ENCODE results near the gene IL1RN. TPM values are rescaled to one million over a fixed set of nuclear protein-coding genes. Genes with fewer than 3 reads are reported as not detected.

Gene IL1RN
- total and polyA plus RNA-seq, 2 of the 4 experiments (the other 2 are of a cell fraction) = not detected

DNA sequence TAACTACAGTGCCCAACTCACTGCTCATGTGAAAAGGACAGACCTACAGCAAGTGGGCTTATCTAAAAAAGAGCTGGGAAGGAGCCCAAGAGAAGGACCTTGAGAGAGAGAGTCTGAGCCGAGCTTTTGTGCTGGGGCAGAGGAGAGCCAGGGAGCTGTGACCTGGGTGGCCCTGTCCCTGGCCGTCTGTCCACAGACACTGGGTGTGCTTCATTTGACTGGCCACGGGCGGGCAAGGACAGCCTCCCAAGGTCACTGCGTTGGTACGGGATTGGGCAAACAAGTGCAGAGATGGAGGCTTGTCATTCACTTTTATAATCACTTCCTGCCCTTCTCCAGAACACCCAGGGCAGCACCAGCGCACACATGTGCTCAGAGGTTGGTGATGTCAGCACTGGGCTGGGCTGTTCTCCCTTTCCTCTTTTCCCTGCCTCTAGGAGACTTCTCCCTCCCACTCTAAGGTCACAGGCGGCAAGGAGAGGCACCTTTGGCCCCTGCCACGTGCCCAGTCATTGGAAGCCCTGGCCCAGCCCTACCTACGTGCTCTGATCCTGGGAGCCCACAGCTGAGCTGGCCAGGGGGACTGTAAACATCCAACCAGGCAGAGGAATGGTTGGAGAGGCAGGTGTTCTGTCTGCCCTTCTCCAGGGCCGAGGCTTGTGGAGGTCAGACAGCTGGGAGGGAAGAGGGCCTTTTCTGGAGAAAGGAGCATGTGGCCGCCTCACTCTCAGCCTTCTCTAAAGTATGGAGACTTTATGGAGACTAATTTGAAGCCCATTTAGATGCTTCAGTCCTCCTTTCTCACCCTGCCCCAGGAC lies 39.9 kb downstream of the IL1RN start:
- no peak overlapping the region for H3K27ac ChIP-seq (ENCODE audit: insufficient read depth, low read length)
- 27% methylated on average over 4 of the region's 12 CpGs; no CpG with 5 or more reads in 1 of the 2 experiments for WGBS, 2 experiments (ENCODE audit: extremely low coverage in 2 of 2, insufficient read length in 1 of 2)
- H4K5ac ChIP-seq (ENCODE audit: low read depth, low read length) = no peak overlapping the region
- H3K36me3 ChIP-seq (ENCODE audit: control insufficient read depth, insufficient read depth, low read length) = no peaks in the 10 kb centered on the region
- H3K4me2 ChIP-seq (ENCODE audit: low read depth, low read length) = no peak overlapping the region
- no peaks in the 10 kb centered on the region for H3K4me1 ChIP-seq (ENCODE audit: control insufficient read depth, insufficient read depth, low read length)
- no peak overlapping the region for H3K18ac ChIP-seq (ENCODE audit: low read depth, low read length)
- POLR2A ChIA-PET (ENCODE audit: unreplicated experiment) = no interaction called here
- H4K91ac ChIP-seq (ENCODE audit: insufficient read depth, low read depth, low read length) = no peak overlapping the region
- no peak overlapping the region for H3K9ac ChIP-seq (ENCODE audit: low read depth, low read length)
- H2BK120ac ChIP-seq (ENCODE audit: low read depth, low read length) = no peak overlapping the region
- H3K9me3 ChIP-seq (ENCODE audit: control insufficient read depth, insufficient read depth, low read length) = no peaks in the 10 kb centered on the region
- H3K79me1 ChIP-seq (ENCODE audit: low read depth in 1 of 2, low read length in 2 of 2) = no peaks in the 10 kb centered on the region
- no peak overlapping the region for H4K8ac ChIP-seq (ENCODE audit: low read depth in 2 of 2, low read length in 2 of 2)
- no peak overlapping the region for H2BK20ac ChIP-seq (ENCODE audit: low read depth, low read length)
- H2AFZ ChIP-seq (replicated peaks; ENCODE audit: low read length, poor library complexity) = no peak overlapping the region
- no peak overlapping the region for H2AK5ac ChIP-seq (ENCODE audit: low read depth, low read length)
- dilution Hi-C loops (cut with HindIII; ENCODE audit: low sequenced_read_pairs, unreplicated experiment) = no loop called here
- ATAC-seq (ENCODE audit: low read depth) (no peak), DNase-seq (no peak)
- H4K20me1 ChIP-seq (ENCODE audit: insufficient read depth, low read length) = no peaks in the 10 kb centered on the region
- no peak overlapping the region for H2BK5ac ChIP-seq (ENCODE audit: low read depth, low read length, poor library complexity, severe bottlenecking)
- BruUV-seq (replicated peaks) = no TSS peak
- no peak overlapping the region for H3K14ac ChIP-seq (replicated peaks; ENCODE audit: low read depth, low read length)
- H2AK9ac ChIP-seq (replicated peaks; ENCODE audit: low read depth, low read length, poor library complexity) = no peak overlapping the region
- no peak overlapping the region for H3K4ac ChIP-seq (ENCODE audit: low read depth, low read length)
- H2BK15ac ChIP-seq (ENCODE audit: low read depth, low read length) = no peak overlapping the region
- H3K23ac ChIP-seq (ENCODE audit: low read depth, low read length) = no peak overlapping the region
- no peak overlapping the region for H3K4me3 ChIP-seq (ENCODE audit: insufficient read depth, low read depth, low read length)
- H3K9me1 ChIP-seq (ENCODE audit: insufficient read depth, low read length) = no peaks in the 10 kb centered on the region
- in situ Hi-C loops (cut with MboI; ENCODE audit: low sequenced_read_pairs) = no loop called here
- H3K27me3 ChIP-seq (ENCODE audit: control insufficient read depth, insufficient read depth, low read length) = peaks cover 12% of the 10 kb centered on the region
- no peak overlapping the region for H3K56ac ChIP-seq (ENCODE audit: extremely low read depth, insufficient read depth, low read length)
- intact Hi-C loops (cut with micrococcal nuclease) = no loop called here
- CTCF ChIA-PET = no interaction called here
- TF ChIP-seq FOS (IDR thresholded peaks at IDR 0.05; ENCODE audit: low read depth, low read length) (no peak), RFX5 (IDR thresholded peaks at IDR 0.05; ENCODE audit: low read depth, low read length) (no peak), SMC3 (IDR thresholded peaks at IDR 0.05; ENCODE audit: low read depth, low read length) (no peak), CHD1 (IDR thresholded peaks at IDR 0.05; ENCODE audit: low read depth, low read length) (no peak), POLR2A (IDR thresholded peaks at IDR 0.05; ENCODE audit: low read depth, low read length) (no peak), MAFK (IDR thresholded peaks at IDR 0.05; ENCODE audit: low read depth, low read length) (no peak), RAD21 (IDR thresholded peaks at IDR 0.05; ENCODE audit: low read length) (no peak), MXI1 (IDR thresholded peaks at IDR 0.05; ENCODE audit: borderline replicate concordance, low read depth, low read length) (no peak), BHLHE40 (IDR thresholded peaks at IDR 0.05; ENCODE audit: low read depth, low read length) (no peak), ELK1 (IDR thresholded peaks at IDR 0.05; ENCODE audit: borderline replicate concordance, low read depth, low read length) (no peak), NFE2L2 (IDR thresholded peaks at IDR 0.05; ENCODE audit: low read depth, low read length) (no peak)
- TF ChIP-seq, protein P1, sequence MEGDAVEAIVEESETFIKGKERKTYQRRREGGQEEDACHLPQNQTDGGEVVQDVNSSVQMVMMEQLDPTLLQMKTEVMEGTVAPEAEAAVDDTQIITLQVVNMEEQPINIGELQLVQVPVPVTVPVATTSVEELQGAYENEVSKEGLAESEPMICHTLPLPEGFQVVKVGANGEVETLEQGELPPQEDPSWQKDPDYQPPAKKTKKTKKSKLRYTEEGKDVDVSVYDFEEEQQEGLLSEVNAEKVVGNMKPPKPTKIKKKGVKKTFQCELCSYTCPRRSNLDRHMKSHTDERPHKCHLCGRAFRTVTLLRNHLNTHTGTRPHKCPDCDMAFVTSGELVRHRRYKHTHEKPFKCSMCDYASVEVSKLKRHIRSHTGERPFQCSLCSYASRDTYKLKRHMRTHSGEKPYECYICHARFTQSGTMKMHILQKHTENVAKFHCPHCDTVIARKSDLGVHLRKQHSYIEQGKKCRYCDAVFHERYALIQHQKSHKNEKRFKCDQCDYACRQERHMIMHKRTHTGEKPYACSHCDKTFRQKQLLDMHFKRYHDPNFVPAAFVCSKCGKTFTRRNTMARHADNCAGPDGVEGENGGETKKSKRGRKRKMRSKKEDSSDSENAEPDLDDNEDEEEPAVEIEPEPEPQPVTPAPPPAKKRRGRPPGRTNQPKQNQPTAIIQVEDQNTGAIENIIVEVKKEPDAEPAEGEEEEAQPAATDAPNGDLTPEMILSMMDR (conservative IDR thresholded peaks at IDR 0.05; ENCODE audit: low read depth, low read length) = no peak
- TF ChIP-seq, protein P2, sequence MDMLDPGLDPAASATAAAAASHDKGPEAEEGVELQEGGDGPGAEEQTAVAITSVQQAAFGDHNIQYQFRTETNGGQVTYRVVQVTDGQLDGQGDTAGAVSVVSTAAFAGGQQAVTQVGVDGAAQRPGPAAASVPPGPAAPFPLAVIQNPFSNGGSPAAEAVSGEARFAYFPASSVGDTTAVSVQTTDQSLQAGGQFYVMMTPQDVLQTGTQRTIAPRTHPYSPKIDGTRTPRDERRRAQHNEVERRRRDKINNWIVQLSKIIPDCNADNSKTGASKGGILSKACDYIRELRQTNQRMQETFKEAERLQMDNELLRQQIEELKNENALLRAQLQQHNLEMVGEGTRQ (IDR thresholded peaks at IDR 0.05; ENCODE audit: low read depth, low read length) = no peak

Data from IMR-90 (cell line).